Stimulated activated CD4-positive, alpha-beta T cell treated with anti-CD3 and anti-CD28 coated beads, Interleukin-12 subunit alpha, Interleukin-12 subunit beta, amount 100 ng/mL, for 48 hours (primary cell): ENCODE data around the gene SETD3.
"Not testable (repeated sequence)": the region's sequence is repeated elsewhere in the genome, so short reads cannot be mapped to it uniquely, and the experiment has no call there.

Experiments used
- DNase-seq, 3 donors: peaks; one replicate each; pipeline ENCODE4 v3.0.0-alpha.2; 2020; ENCODE audit warnings: low read depth in 2 of 3, low spot score in 1 of 3

SETD3 gene

GRCh38 chr14:99363051-99363450 is 117.6 kb downstream of the SETD3 start:
- no peak for DNase-seq

GRCh38 chr14:99361596-99362215 is 119.0 kb downstream of the SETD3 start:
- no peak for DNase-seq

- DNase-seq = no peak
Observed at GRCh38 chr14:99360774-99361595, 119.7 kb downstream of the SETD3 start.

GRCh38 chr14:99359906-99360305 is 120.8 kb downstream of the SETD3 start:
- no peak for DNase-seq

- DNase-seq = no peak
Observed at GRCh38 chr14:99357916-99358390, 122.7 kb downstream of the SETD3 start.

GRCh38 chr14:99357151-99357915 is 123.3 kb downstream of the SETD3 start:
- DNase-seq = no peak

DNA sequence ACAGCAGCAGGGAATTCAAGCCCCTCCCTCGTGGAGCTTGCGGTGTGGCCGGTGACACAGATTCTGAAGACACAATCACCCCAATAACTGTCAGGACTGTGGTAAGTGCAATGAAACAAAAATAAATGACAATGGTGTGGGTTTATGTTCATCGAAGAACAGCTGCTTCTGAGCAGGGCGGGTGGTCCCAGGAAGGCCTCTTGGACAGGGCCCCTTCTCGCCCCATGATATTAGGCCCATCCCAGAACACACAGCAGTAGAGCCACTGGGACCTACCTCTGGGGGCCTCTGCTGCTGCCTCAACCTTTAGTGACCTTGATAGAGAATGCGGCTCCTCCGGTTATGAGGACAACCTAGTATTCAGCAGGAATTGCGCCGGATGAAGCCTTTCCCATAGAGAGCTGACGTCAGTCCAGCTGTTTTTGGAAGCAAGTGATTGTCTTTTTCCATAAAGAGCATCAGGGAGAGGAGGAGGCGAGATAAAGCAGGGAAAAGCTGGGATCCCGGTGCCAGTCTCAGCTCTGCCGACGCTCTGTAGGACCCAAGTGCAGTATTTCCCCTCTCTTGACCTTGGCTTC is 124.5 kb downstream of the SETD3 start:
- DNase-seq = no peak

GRCh38 chr14:99354166-99354875 is 126.3 kb downstream of the SETD3 start:
- no peak for DNase-seq

GRCh38 chr14:99352688-99353280 is 127.9 kb downstream of the SETD3 start:
- no peak for DNase-seq

- DNase-seq = no peak
Observed at GRCh38 chr14:99351166-99352007, 129.3 kb downstream of the SETD3 start.

GRCh38 chr14:99350751-99351150 is 129.9 kb downstream of the SETD3 start:
- no peak for DNase-seq

GRCh38 chr14:99349721-99350495 is 130.8 kb downstream of the SETD3 start:
- no peak for DNase-seq

DNA sequence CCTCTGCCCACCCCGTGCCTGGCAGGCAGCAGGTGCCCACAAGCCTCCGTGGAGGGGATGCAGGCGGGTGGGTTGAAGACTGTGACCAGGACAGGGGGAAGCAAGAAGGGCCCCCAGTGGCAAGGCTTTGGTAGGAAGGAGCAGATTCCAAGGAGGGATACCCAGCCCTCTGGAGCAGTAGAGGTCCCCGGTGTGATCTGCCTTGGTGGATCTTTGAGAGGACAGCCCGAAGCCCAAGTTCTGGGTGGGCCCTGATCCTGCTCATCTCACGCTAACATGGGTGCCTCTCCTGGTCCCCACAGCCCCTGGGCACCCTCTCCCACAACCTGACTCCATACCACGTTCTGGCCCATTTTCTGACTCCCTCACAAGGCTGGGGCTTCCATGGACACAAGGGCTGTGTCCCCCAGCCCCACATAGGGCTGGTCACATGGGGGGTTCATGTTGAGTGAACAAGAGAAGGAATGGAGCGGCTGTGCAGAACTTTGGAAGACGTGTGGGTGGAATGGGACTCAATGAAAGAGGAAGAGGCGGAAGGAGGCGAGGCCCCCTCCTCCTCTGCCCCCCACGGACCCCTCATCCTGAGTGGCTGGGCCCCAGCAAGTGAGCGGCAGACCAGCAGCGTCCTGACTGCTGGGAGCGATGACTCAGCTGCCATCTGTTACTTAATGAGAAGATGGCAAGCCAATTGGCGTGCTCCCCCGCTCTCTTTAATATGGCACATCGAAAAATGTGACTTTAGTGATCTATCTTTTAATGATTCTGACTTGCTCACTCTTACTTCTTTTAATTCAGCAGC is 131.6 kb downstream of the SETD3 start:
- no peak for DNase-seq

GRCh38 chr14:99348231-99348630 is 132.4 kb downstream of the SETD3 start:
- not testable (repeated sequence) for DNase-seq
